Liver (tissue), 9 donors: ENCODE data around the gene CKM. TPM values are rescaled to one million over a fixed set of nuclear protein-coding genes. Genes with fewer than 3 reads are reported as not detected.

Experiments used
- DNase-seq: peaks from one replicate; pipeline ENCODE4 v3.0.0-alpha.2; 2017; ENCODE audit warnings: low spot score
- H3K27ac ChIP-seq, 2 donors: one replicate each; pipeline ENCODE4 v1.7.0; 2013; ENCODE audit warnings: inconsistent platforms in 2 of 2, low read length in 2 of 2, control low read depth in 1 of 2, low read depth in 1 of 2, mild to moderate bottlenecking in 1 of 2
- H3K27me3 ChIP-seq, 4 donors: one replicate each; pipeline versions ENCODE4 v1.6.1 to v1.7.0; 2013; ENCODE audit warnings: low read length in 3 of 4, inconsistent platforms in 1 of 4, mild to moderate bottlenecking in 1 of 4, moderate library complexity in 1 of 4; ENCODE audit not compliant: control insufficient read depth in 4 of 4, insufficient read depth in 4 of 4
- H3K36me3 ChIP-seq, 4 donors: one replicate each; pipeline versions ENCODE4 v1.6.1 to v1.7.0; 2013; ENCODE audit warnings: low read length in 3 of 4, mild to moderate bottlenecking in 3 of 4, low read depth in 1 of 4, moderate library complexity in 1 of 4; ENCODE audit not compliant: control insufficient read depth in 4 of 4, insufficient read depth in 3 of 4
- H3K4me1 ChIP-seq, 4 donors: one replicate each; pipeline versions ENCODE4 v1.6.1 to v1.7.0; 2013; ENCODE audit warnings: low read length in 3 of 4, mild to moderate bottlenecking in 3 of 4, moderate library complexity in 1 of 4; ENCODE audit not compliant: control insufficient read depth in 4 of 4, insufficient read depth in 4 of 4
- H3K4me3 ChIP-seq, 3 donors: one replicate each; pipeline versions ENCODE4 v1.6.1 to v1.7.0; 2013; ENCODE audit warnings: low read length in 3 of 3, control low read depth in 1 of 3, low read depth in 1 of 3, mild to moderate bottlenecking in 1 of 3
- H3K9ac ChIP-seq, 2 donors: one replicate each; pipeline ENCODE4 v1.7.0; 2013; ENCODE audit warnings: low read length in 2 of 2, mild to moderate bottlenecking in 2 of 2, moderate library complexity in 2 of 2, control low read depth in 1 of 2, low read depth in 1 of 2
- H3K9me3 ChIP-seq, 4 donors: one replicate each; pipeline versions ENCODE4 v1.6.1 to v1.7.0; 2013; ENCODE audit warnings: low read length in 3 of 4; ENCODE audit not compliant: control insufficient read depth in 4 of 4
- EGR1 ChIP-seq, 2 donors: IDR thresholded peaks; 2 replicates each; pipeline ENCODE4 v1.6.1; 2016 to 2018; ENCODE audit warnings: antibody characterized with exemption in 2 of 2, low read depth in 2 of 2
- FOXA1 ChIP-seq: IDR thresholded peaks from 2 replicates; pipeline ENCODE4 v1.6.1; 2016; ENCODE audit warnings: antibody characterized with exemption
- FOXA2 ChIP-seq: IDR thresholded peaks from 2 replicates; pipeline ENCODE4 v1.6.1; 2016; ENCODE audit warnings: antibody characterized with exemption
- GABPA ChIP-seq, 2 donors: IDR thresholded peaks in 1 of 2; conservative IDR thresholded peaks in 1 of 2; 2 replicates each; pipeline ENCODE4 v1.6.1; 2016; ENCODE audit warnings: antibody characterized with exemption in 2 of 2, mild to moderate bottlenecking in 1 of 2, moderate library complexity in 1 of 2
- HNF4A ChIP-seq, 2 donors: conservative IDR thresholded peaks; 2 replicates each; pipeline ENCODE4 v1.6.1; 2016; ENCODE audit warnings: antibody characterized with exemption in 2 of 2, mild to moderate bottlenecking in 2 of 2
- HNF4G ChIP-seq: IDR thresholded peaks from 2 replicates; pipeline ENCODE4 v1.6.1; 2016; ENCODE audit warnings: antibody characterized with exemption
- JUND ChIP-seq, 2 donors: IDR thresholded peaks; 2 replicates each; pipeline ENCODE4 v1.6.1; 2016; ENCODE audit warnings: antibody characterized with exemption in 2 of 2
- MAX ChIP-seq: IDR thresholded peaks from 2 replicates; pipeline ENCODE4 v1.6.1; 2016; ENCODE audit warnings: antibody characterized with exemption
- NR2F2 ChIP-seq: IDR thresholded peaks from 2 replicates; pipeline ENCODE4 v1.6.1; 2016; ENCODE audit warnings: antibody characterized with exemption
- RAD21 ChIP-seq, 2 donors: IDR thresholded peaks; 2 replicates each; pipeline ENCODE4 v1.6.1; 2016; ENCODE audit warnings: antibody characterized with exemption in 2 of 2, mild to moderate bottlenecking in 2 of 2
- RXRA ChIP-seq, 2 donors: IDR thresholded peaks; 2 replicates each; pipeline ENCODE4 v1.6.1; 2017 to 2018; ENCODE audit warnings: antibody characterized with exemption in 2 of 2, mild to moderate bottlenecking in 1 of 2
- SP1 ChIP-seq: IDR thresholded peaks from 2 replicates; pipeline ENCODE4 v1.6.1; 2018; ENCODE audit warnings: antibody characterized with exemption, mild to moderate bottlenecking
- TAF1 ChIP-seq: conservative IDR thresholded peaks from 2 replicates; pipeline ENCODE4 v1.6.1; 2016; ENCODE audit warnings: antibody characterized with exemption, mild to moderate bottlenecking
- YY1 ChIP-seq: IDR thresholded peaks from 2 replicates; pipeline ENCODE4 v1.6.1; 2016; ENCODE audit warnings: antibody characterized with exemption, mild to moderate bottlenecking
- WGBS: extraction: QIAGEN DNeasy Blood & Tissue Kit; methylation state at CpG from one replicate; pipeline ENCODE4 v1.1.7; 2013; 5-methylcytosine and 5-hydroxymethylcytosine counted together
- polyA plus RNA-seq, 2 donors: library from polyadenylated mRNA; stranded (reverse) in 1 of 2; unstranded in 1 of 2; fragments of 200-250 nt in 1 of 2; fragments of >200 nt in 1 of 2; fragmentation: Nextera tagmentation in 1 of 2; extraction: Ambion mirVana in 1 of 2; gene quantifications; one replicate each; pipeline versions ENCODE4 v1.2.1 to v1.2.3, GENCODE V29; 2013 to 2015
- total RNA-seq, 2 donors: library from RNA; depleted of rRNA; stranded (reverse); fragments of >200 nt; gene quantifications; one replicate each; pipeline ENCODE4 v1.2.3, GENCODE V29; 2014
- TF ChIP-seq, protein P1 (sequence below): fragments of 150-350 bp; IDR thresholded peaks from 2 replicates; pipeline ENCODE4 v1.5.1; 2017; ENCODE audit warnings: improper control_type of control experiment, low read depth, low read length; ENCODE audit not compliant: missing input control
- TF ChIP-seq, protein P2 (sequence below): IDR thresholded peaks from 2 replicates; pipeline ENCODE4 v1.6.1; 2016; ENCODE audit warnings: antibody characterized with exemption
- TF ChIP-seq, protein P3 (sequence below): IDR thresholded peaks from 2 replicates; pipeline ENCODE4 v1.6.1; 2016; ENCODE audit warnings: antibody characterized with exemption, mild to moderate bottlenecking
- TF ChIP-seq, protein P4 (sequence below): IDR thresholded peaks from 2 replicates; pipeline ENCODE4 v1.6.1; 2016; ENCODE audit warnings: antibody characterized with exemption
- donor health status: healthy.
- donor health status: healthy.
- donor health status: healthy.
- donor health status: healthy.
- donor health status: healthy.

Gene CKM
- total and polyA plus RNA-seq, 4 donors: 0.05 to 0.37 (median 0.17) TPM; not detected in 1

DNA sequence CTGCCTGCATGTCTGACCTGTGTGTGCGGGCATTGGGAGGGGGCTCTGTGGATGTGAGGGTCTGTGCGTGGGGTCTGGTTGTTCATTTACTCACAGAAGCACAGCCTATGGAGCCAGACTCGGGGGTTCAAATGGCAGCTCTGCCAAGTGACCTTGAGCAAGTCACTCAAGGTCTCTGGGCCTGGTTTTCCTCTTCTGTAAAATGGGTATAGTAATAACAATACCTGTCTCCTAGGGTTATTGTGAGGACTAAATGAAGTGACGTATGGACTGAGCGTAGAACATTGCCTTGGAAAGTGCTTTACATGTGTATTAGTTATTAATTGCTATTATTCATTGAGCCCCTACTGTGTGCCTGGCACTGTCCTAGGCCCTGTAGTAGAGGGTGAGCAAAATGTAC, 24.4 kb downstream of the CKM start:
- Histone ChIP-seq H3K9me3 (no peaks in the 10 kb centered on the region), H3K4me1 (peaks cover 0 to 41% (median 28%) of the 10 kb centered on the region in 4 donors), H3K4me3 (no peak overlapping the region), H3K27me3 (no peaks in the 10 kb centered on the region), H3K36me3 (peaks cover 0 to 20% (median 4%) of the 10 kb centered on the region in 4 donors), H3K9ac (no peak overlapping the region), H3K27ac (no peak overlapping the region)
- 96% methylated on average over 5 of the region's 5 CpGs for WGBS
- TF ChIP-seq HNF4A (conservative IDR thresholded peaks at IDR 0.05) (no peak), FOXA2 (no peak), NR2F2 (no peak), JUND (IDR thresholded peaks at IDR 0.05) (no peak), TAF1 (no peak), RXRA (IDR thresholded peaks at IDR 0.05) (no peak), FOXA1 (no peak)
- TF ChIP-seq, protein P1, sequence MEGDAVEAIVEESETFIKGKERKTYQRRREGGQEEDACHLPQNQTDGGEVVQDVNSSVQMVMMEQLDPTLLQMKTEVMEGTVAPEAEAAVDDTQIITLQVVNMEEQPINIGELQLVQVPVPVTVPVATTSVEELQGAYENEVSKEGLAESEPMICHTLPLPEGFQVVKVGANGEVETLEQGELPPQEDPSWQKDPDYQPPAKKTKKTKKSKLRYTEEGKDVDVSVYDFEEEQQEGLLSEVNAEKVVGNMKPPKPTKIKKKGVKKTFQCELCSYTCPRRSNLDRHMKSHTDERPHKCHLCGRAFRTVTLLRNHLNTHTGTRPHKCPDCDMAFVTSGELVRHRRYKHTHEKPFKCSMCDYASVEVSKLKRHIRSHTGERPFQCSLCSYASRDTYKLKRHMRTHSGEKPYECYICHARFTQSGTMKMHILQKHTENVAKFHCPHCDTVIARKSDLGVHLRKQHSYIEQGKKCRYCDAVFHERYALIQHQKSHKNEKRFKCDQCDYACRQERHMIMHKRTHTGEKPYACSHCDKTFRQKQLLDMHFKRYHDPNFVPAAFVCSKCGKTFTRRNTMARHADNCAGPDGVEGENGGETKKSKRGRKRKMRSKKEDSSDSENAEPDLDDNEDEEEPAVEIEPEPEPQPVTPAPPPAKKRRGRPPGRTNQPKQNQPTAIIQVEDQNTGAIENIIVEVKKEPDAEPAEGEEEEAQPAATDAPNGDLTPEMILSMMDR: no peak
- no peak for DNase-seq

DNA sequence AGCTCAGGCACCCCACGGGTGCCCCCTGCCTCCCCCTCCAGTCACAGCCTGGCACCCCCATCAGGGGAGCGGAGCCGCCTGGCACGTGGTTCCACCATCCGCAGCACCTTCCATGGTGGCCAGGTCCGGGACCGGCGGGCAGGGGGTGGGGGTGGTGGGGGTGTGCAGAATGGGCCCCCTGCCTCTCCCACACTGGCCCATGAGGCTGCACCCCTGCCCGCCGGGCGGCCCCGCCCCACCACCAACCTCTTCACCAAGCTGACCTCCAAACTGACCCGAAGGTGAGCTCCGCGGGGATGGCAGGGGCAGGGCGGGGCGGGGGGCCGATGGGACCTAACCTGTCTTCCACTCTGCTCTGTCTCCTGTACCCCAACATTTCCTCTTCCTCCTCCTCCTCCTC, 25.0 kb downstream of the CKM start:
- DNase-seq: no peak
- Histone ChIP-seq H3K27ac (no peak overlapping the region), H3K9ac (no peak overlapping the region), H3K36me3 (peaks cover 0 to 18% (median 4%) of the 10 kb centered on the region in 4 donors), H3K4me1 (peaks cover 0 to 47% (median 34%) of the 10 kb centered on the region in 4 donors), H3K9me3 (no peaks in the 10 kb centered on the region), H3K4me3 (no peak overlapping the region), H3K27me3 (no peaks in the 10 kb centered on the region)
- TF ChIP-seq HNF4G: no peak
- no peak for TF ChIP-seq SP1
- no peak for TF ChIP-seq FOXA2
- TF ChIP-seq RXRA (IDR thresholded peaks at IDR 0.05): no peak
- TF ChIP-seq, protein P2, sequence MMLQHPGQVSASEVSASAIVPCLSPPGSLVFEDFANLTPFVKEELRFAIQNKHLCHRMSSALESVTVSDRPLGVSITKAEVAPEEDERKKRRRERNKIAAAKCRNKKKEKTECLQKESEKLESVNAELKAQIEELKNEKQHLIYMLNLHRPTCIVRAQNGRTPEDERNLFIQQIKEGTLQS: no peak
- TF ChIP-seq, protein P1: no peak
- no peak for TF ChIP-seq YY1
- TF ChIP-seq HNF4A (conservative IDR thresholded peaks at IDR 0.05): no peak
- TF ChIP-seq NR2F2: no peak
- no peak for TF ChIP-seq GABPA (IDR thresholded peaks at IDR 0.05 in 1 of 2, conservative IDR thresholded peaks at IDR 0.05 in 1 of 2)
- TF ChIP-seq, protein P3, sequence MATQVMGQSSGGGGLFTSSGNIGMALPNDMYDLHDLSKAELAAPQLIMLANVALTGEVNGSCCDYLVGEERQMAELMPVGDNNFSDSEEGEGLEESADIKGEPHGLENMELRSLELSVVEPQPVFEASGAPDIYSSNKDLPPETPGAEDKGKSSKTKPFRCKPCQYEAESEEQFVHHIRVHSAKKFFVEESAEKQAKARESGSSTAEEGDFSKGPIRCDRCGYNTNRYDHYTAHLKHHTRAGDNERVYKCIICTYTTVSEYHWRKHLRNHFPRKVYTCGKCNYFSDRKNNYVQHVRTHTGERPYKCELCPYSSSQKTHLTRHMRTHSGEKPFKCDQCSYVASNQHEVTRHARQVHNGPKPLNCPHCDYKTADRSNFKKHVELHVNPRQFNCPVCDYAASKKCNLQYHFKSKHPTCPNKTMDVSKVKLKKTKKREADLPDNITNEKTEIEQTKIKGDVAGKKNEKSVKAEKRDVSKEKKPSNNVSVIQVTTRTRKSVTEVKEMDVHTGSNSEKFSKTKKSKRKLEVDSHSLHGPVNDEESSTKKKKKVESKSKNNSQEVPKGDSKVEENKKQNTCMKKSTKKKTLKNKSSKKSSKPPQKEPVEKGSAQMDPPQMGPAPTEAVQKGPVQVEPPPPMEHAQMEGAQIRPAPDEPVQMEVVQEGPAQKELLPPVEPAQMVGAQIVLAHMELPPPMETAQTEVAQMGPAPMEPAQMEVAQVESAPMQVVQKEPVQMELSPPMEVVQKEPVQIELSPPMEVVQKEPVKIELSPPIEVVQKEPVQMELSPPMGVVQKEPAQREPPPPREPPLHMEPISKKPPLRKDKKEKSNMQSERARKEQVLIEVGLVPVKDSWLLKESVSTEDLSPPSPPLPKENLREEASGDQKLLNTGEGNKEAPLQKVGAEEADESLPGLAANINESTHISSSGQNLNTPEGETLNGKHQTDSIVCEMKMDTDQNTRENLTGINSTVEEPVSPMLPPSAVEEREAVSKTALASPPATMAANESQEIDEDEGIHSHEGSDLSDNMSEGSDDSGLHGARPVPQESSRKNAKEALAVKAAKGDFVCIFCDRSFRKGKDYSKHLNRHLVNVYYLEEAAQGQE: no peak
- no peak for TF ChIP-seq JUND (IDR thresholded peaks at IDR 0.05)
- no peak for TF ChIP-seq RAD21 (IDR thresholded peaks at IDR 0.05)
- TF ChIP-seq EGR1 (IDR thresholded peaks at IDR 0.05; ENCODE audit: low read depth in 2 of 2): no peak
- TF ChIP-seq, protein P4, sequence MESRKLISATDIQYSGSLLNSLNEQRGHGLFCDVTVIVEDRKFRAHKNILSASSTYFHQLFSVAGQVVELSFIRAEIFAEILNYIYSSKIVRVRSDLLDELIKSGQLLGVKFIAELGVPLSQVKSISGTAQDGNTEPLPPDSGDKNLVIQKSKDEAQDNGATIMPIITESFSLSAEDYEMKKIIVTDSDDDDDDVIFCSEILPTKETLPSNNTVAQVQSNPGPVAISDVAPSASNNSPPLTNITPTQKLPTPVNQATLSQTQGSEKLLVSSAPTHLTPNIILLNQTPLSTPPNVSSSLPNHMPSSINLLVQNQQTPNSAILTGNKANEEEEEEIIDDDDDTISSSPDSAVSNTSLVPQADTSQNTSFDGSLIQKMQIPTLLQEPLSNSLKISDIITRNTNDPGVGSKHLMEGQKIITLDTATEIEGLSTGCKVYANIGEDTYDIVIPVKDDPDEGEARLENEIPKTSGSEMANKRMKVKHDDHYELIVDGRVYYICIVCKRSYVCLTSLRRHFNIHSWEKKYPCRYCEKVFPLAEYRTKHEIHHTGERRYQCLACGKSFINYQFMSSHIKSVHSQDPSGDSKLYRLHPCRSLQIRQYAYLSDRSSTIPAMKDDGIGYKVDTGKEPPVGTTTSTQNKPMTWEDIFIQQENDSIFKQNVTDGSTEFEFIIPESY: no peak
- TF ChIP-seq MAX: no peak
- TF ChIP-seq FOXA1: no peak
- WGBS: 97% methylated on average over 18 of the region's 18 CpGs
